ENCODE data around the gene ZNF576.

The ZNF576 gene

DNA sequence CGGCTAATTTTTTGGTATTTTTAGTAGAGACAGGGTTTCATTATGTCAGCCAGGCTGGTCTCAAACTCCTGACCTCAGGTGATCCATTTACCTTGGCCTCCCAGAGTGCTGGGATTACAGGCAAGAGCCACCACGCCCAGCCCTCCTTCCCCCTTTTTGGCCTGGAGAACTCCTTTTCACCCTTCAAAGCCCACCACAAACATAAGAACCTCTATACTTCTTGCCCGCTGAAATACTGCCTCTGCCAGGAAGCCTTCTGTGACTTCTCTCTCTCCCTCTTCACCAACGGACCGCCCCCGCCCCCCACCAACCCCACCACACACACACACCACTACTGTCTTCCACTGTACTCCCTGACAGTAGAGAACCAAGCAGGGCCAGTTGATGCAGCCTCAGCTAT lies 20.6 kb downstream of the ZNF576 start:
- TF ChIP-seq, protein P1, sequence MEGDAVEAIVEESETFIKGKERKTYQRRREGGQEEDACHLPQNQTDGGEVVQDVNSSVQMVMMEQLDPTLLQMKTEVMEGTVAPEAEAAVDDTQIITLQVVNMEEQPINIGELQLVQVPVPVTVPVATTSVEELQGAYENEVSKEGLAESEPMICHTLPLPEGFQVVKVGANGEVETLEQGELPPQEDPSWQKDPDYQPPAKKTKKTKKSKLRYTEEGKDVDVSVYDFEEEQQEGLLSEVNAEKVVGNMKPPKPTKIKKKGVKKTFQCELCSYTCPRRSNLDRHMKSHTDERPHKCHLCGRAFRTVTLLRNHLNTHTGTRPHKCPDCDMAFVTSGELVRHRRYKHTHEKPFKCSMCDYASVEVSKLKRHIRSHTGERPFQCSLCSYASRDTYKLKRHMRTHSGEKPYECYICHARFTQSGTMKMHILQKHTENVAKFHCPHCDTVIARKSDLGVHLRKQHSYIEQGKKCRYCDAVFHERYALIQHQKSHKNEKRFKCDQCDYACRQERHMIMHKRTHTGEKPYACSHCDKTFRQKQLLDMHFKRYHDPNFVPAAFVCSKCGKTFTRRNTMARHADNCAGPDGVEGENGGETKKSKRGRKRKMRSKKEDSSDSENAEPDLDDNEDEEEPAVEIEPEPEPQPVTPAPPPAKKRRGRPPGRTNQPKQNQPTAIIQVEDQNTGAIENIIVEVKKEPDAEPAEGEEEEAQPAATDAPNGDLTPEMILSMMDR (IDR thresholded peaks at IDR 0.05; ENCODE audit: control extremely low read depth, extremely low read depth, low read depth, missing control alignments): no peak
- CTCF ChIA-PET: interaction anchor here (1.0 to 2.1 kb wide), 4 partner anchors 11 to 81 kb away, joined by 3 to 4 read pairs (median 4); no protein-coding TSS in a partner anchor
- POLR2A ChIA-PET: no interaction called here
- no peak for DNase-seq (ENCODE audit: extremely low spot score)

DNA sequence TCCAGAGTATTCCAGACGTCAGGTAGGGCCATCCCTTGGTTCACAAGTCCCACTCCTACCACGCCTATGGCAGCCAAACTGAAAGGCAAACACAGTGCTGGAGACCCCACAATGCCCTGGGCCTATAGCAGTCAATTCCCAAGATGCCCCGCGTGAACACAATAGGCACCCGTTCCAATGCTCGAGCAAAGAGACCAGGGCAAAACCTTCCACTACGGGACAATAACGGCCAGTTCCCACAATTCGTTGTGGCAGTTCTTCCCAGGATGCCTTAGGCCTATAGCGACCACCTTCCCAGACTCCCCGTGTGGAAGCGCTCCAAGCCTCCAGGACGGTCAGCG lies 22.5 kb downstream of the ZNF576 start:
- TF ChIP-seq, protein P1 (IDR thresholded peaks at IDR 0.05; ENCODE audit: control extremely low read depth, extremely low read depth, low read depth, missing control alignments): no peak
- POLR2A ChIA-PET: no interaction called here
- DNase-seq (ENCODE audit: extremely low spot score): peak; percentile 74
- CTCF ChIA-PET: interaction anchor here (0.7 to 2.1 kb wide), 2 partner anchors 34 to 64 kb away, joined by 3 to 4 read pairs; no protein-coding TSS in a partner anchor

DNA sequence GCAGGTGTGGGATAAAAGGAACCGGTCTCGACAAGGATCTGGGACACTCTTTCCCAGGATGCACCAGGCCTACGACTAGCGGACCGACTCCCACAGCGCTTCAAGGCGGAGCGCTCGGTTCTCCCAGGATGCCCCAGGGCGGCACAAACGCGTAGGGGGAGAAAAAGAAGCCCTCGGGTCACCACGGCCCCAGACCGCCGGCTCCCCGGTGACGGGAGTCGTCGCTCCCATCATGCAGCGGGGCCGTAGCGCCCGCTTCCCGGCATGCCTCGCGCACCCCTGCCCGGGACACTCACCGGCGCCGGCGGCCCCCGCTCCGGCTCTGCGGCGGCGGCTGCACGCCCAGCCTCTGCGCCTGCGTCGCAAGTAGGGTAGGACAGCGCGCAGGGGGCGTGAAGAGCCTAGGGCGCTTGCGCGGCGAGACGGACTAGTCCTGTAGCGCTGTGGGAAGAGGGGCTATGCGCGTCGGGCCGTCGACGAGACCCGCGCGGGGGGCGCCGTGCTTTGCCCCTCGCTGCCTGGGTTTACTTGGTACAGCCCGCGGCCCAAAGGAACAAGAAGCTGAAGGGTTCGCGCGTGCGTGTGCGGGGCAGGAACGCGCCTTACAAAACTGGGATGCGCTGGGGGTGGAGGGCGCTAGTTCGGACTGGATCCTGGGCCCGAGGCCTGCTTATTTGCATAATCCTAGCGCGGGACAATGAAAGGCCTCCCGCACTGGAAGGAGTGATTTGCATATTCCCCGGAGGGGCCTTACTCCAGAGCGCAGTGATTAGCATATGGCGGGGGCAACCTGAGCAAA lies 23.1 kb downstream of the ZNF576 start, which contains the start of gene ZNF428:
Gene ZNF428, minus strand, starts transcription at position 368 of the 799 bp plus-strand sequence. CDS start 5,325 bp downstream, outside the sequence.
- peak; percentile 93 for DNase-seq (ENCODE audit: extremely low spot score)
- CTCF ChIA-PET: interaction anchor here (0.7 kb wide), 1 partner anchor 64 kb away, joined by 3 read pairs; no protein-coding TSS in a partner anchor
- POLR2A ChIA-PET: no interaction called here
- TF ChIP-seq, protein P1 (IDR thresholded peaks at IDR 0.05; ENCODE audit: control extremely low read depth, extremely low read depth, low read depth, missing control alignments): no peak

DNA sequence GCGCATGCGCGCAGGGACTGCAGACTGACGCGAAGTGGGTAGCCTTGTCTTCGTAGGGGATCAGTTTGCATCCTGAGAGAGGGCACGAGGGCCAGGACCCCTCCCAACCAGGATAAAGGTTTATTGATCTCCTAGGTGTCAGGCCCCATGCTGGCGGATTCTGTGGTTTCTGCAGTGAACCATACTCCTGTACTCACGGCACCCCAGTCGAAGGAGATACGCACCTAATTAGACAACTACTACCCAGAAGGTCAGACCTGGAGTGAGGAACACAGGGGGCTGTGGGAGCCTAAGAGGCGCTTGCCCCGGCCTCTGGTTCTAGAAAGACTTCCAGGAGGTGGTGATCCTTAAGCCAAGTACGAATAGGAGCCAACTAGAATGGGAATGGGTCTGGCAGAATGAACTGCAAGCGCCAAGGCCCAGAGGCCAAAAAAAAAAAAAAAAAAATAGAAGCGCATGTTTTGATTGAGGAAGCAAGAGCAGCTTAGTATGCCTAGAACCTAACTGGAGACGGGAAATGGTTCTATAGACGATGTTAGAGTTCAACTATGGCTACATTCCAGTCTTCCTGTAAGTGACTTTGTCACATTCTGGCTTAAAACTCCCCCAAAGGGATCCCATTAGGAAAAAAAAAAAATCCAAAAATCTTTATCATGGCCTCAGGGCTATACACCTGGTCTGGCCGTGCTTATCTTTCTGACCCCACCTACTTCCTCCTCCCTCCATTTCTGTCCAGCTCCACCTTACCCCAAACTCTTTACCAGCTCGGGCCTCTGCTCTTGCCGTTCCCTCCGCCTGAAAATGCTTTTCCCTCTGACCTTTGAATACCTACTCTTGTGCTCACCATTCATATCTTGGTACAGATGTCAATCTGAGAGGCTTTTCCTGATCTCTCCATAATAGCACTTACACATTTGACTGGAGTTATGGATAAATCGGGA lies 23.9 kb downstream of the ZNF576 start:
- CTCF ChIA-PET: interaction anchor here (0.7 kb wide), 1 partner anchor 65 kb away, joined by 3 read pairs; no protein-coding TSS in a partner anchor

DNA sequence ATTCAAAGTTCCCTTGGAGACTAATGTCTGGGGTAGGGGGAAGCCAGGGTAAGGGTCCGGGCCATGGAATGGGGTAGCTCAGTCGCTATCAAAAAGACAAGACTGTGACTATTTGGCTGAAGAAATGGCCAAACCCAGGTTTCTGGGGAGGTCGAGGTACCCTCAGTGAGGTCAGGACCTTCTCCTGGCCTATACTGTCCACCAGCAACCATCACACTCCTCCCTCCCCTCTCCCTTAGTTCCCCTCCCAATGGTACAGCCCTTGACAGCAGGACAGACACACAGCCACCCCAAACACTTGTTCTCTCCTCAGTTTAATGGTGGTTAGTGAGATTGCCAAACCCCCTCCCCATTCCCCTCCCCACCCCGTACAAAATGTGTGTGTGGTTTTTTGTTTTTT lies 25.7 kb downstream of the ZNF576 start:
- ChIA-PET POLR2A (no interaction called here), CTCF (interaction anchor here (0.9 kb wide), 1 partner anchor 15 kb away, joined by 3 read pairs; no protein-coding TSS in a partner anchor)
- TF ChIP-seq, protein P1 (IDR thresholded peaks at IDR 0.05; ENCODE audit: control extremely low read depth, extremely low read depth, low read depth, missing control alignments): no peak
- DNase-seq (ENCODE audit: extremely low spot score): no peak

More for the DNA sequence above, 23.9 kb downstream of the ZNF576 start:
- TF ChIP-seq, protein P1 (IDR thresholded peaks at IDR 0.05; ENCODE audit: control extremely low read depth, extremely low read depth, low read depth, missing control alignments): no peak
- POLR2A ChIA-PET: interaction anchor here (0.6 kb wide), 1 partner anchor 1973 kb away, joined by 3 read pairs; no protein-coding TSS in a partner anchor
- no peak for DNase-seq (ENCODE audit: extremely low spot score)

DNA sequence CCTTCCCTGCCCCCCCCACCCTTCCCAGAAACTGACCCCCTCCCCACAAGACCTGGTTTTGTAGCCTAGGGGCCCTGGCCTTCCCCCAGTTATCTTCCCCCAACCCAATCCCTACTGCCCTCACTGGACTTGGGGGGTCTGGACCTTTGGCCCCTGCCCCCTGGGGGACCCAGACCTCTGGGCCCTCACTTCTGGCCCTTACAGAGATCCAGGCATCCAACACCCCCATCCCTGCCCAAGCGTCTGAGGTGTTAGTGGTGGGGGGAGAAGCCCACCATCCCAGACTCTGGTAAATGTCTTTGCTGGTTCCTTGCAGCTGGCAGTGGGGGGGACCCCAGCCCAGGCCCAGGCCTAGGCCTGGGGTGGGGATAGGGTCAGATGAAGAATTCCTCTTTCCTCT lies 26.6 kb downstream of the ZNF576 start:
- POLR2A ChIA-PET: no interaction called here
- DNase-seq (ENCODE audit: extremely low spot score): no peak
- CTCF ChIA-PET: no interaction called here
- TF ChIP-seq, protein P1 (IDR thresholded peaks at IDR 0.05; ENCODE audit: control extremely low read depth, extremely low read depth, low read depth, missing control alignments): no peak

Measured in GM10248 (cell line).